Sigmoid colon (tissue), 7 donors: ENCODE measurements around the gene ARFIP1. TPM values are rescaled to one million over a fixed set of nuclear protein-coding genes. Genes with fewer than 3 reads are reported as not detected.

Experiments used
- DNase-seq: peaks from one replicate; pipeline ENCODE4 v3.0.0-alpha.2; 2019
- H3K27ac ChIP-seq, 4 donors: fragments of 200-600 bp; sonication (generic); one replicate each; pipeline ENCODE4 v1.5.1; 2016 to 2019; ENCODE audit warnings: mild to moderate bottlenecking in 1 of 4
- H3K27me3 ChIP-seq, 3 donors: fragments of 200-600 bp; sonication (generic); one replicate each; pipeline ENCODE4 v1.5.1; 2019; ENCODE audit warnings: mild to moderate bottlenecking in 1 of 3
- H3K36me3 ChIP-seq, 4 donors: fragments of 200-600 bp; sonication (generic); one replicate each; pipeline ENCODE4 v1.5.1; 2016 to 2019
- H3K4me1 ChIP-seq, 4 donors: fragments of 200-600 bp; sonication (generic); one replicate each; pipeline ENCODE4 v1.5.1; 2017 to 2019
- H3K4me3 ChIP-seq, 4 donors: fragments of 200-600 bp; sonication (generic); one replicate each; pipeline ENCODE4 v1.5.1; 2017 to 2019; ENCODE audit warnings: mild to moderate bottlenecking in 2 of 4, moderate library complexity in 1 of 4
- H3K9me3 ChIP-seq, 4 donors: fragments of 200-600 bp in 3 of 4; sonication (generic) in 3 of 4; one replicate each; pipeline versions ENCODE4 v1.5.1 to v1.6.1; 2013 to 2019
- CTCF ChIP-seq, 4 experiments: fragments of 450-650 bp in 3 of 4; fragments of 200-600 bp in 1 of 4; IDR thresholded peaks; one replicate each; pipeline ENCODE4 v1.5.1; 2016 to 2019; ENCODE audit warnings: antibody characterized with exemption in 4 of 4, mild to moderate bottlenecking in 3 of 4, moderate library complexity in 2 of 4
- EP300 ChIP-seq, 4 donors: sonication (generic); formaldehyde crosslinking; IDR thresholded peaks; one replicate each; pipeline ENCODE4 v1.6.1; 2017; ENCODE audit warnings: antibody characterized with exemption in 4 of 4
- POLR2A ChIP-seq, 2 donors: fragments of 450-650 bp; IDR thresholded peaks; one replicate each; pipeline ENCODE4 v1.6.1; 2016; ENCODE audit warnings: antibody characterized with exemption in 2 of 2, mild to moderate bottlenecking in 2 of 2, moderate library complexity in 2 of 2
- POLR2AphosphoS5 ChIP-seq, 4 donors: sonication (generic); formaldehyde crosslinking; IDR thresholded peaks; one replicate each; pipeline ENCODE4 v1.6.1; 2017; ENCODE audit warnings: antibody characterized with exemption in 4 of 4
- WGBS, 2 donors: extraction: QIAGEN DNeasy Blood & Tissue Kit; methylation state at CpG; one replicate each; pipeline ENCODE4 v1.1.7; 2013; 5-methylcytosine and 5-hydroxymethylcytosine counted together
- intact Hi-C: fragments of 100-400 bp; cut with DNase I; formaldehyde crosslinking; loops from one replicate; pipeline ENCODE4 v1.15.1; 2023
- polyA plus RNA-seq, 3 donors: library from polyadenylated mRNA; stranded (reverse); fragments of 200-250 nt; gene quantifications; one replicate each; pipeline ENCODE4 v1.2.3, GENCODE V29; 2013
- total RNA-seq, 4 donors: library from RNA; depleted of rRNA; stranded (reverse); fragments of >200 nt; gene quantifications; one replicate each; pipeline ENCODE4 v1.1.0, GENCODE V29; 2016
- donor health status: healthy with polysubstance abuse.
- donor health status: Bipolar disorder and iron deficiency.
- donor health status: healthy.

The ARFIP1 gene
- total and polyA plus RNA-seq, 7 donors, result 22.1 to 50.9 (median 33.2) TPM

- no peak overlapping the region for H3K4me3 ChIP-seq
- H3K9me3 ChIP-seq, result no peaks in the 10 kb centered on the region
- no peaks in the 10 kb centered on the region for H3K27me3 ChIP-seq
- intact Hi-C loops, result no loop called here
- TF ChIP-seq POLR2A (IDR thresholded peaks at IDR 0.05) (no peak), CTCF (IDR thresholded peaks at IDR 0.05) (no peak), EP300 (IDR thresholded peaks at IDR 0.05) (no peak), POLR2AphosphoS5 (IDR thresholded peaks at IDR 0.05) (no peak)
- no peak for DNase-seq
- peaks cover 0 to 40% (median 12%) of the 10 kb centered on the region in 4 donors for H3K4me1 ChIP-seq
- WGBS, 2 donors, result 93 to 98% methylated on average over 1 of the region's 1 CpG
- H3K36me3 ChIP-seq, result no peaks in the 10 kb centered on the region
- H3K27ac ChIP-seq, result no peak overlapping the region
These were observed 23.8 kb downstream of the ARFIP1 start for GRCh38 chr4:152803541-152803940.

- Histone ChIP-seq H3K27ac (no peak overlapping the region), H3K27me3 (no peaks in the 10 kb centered on the region), H3K4me3 (no peak overlapping the region), H3K4me1 (peaks cover 0 to 46% (median 12%) of the 10 kb centered on the region in 4 donors), H3K36me3 (no peaks in the 10 kb centered on the region), H3K9me3 (no peaks in the 10 kb centered on the region)
- no peak for DNase-seq
- WGBS, 2 donors, result 83 to 96% methylated on average over 2 of the region's 2 CpGs
- TF ChIP-seq EP300 (IDR thresholded peaks at IDR 0.05) (no peak), POLR2AphosphoS5 (IDR thresholded peaks at IDR 0.05) (no peak), POLR2A (IDR thresholded peaks at IDR 0.05) (no peak)
- intact Hi-C loops, result no loop called here
These were observed 25.4 kb downstream of the ARFIP1 start for GRCh38 chr4:152805071-152805650.

GRCh38 chr4:152805818-152806217, 26.1 kb downstream of the ARFIP1 start:
- Histone ChIP-seq H3K36me3 (no peaks in the 10 kb centered on the region), H3K4me3 (no peak overlapping the region), H3K27ac (no peak overlapping the region), H3K27me3 (no peaks in the 10 kb centered on the region), H3K4me1 (peaks cover 0 to 46% (median 12%) of the 10 kb centered on the region in 4 donors), H3K9me3 (no peaks in the 10 kb centered on the region)
- intact Hi-C loops, result no loop called here
- 58 to 69% methylated on average over 2 of the region's 2 CpGs for WGBS, 2 donors
- TF ChIP-seq EP300 (IDR thresholded peaks at IDR 0.05) (no peak), CTCF (IDR thresholded peaks at IDR 0.05) (no peak), POLR2A (IDR thresholded peaks at IDR 0.05) (no peak), POLR2AphosphoS5 (IDR thresholded peaks at IDR 0.05) (no peak)
- no peak for DNase-seq

- Histone ChIP-seq H3K36me3 (no peaks in the 10 kb centered on the region), H3K4me3 (no peak overlapping the region), H3K27ac (no peak overlapping the region), H3K4me1 (peaks cover 0 to 43% (median 12%) of the 10 kb centered on the region in 4 donors), H3K9me3 (no peaks in the 10 kb centered on the region), H3K27me3 (no peaks in the 10 kb centered on the region)
- 84 to 88% methylated on average over 3 of the region's 3 CpGs for WGBS, 2 donors
- TF ChIP-seq POLR2AphosphoS5 (IDR thresholded peaks at IDR 0.05) (no peak), CTCF (IDR thresholded peaks at IDR 0.05) (no peak), POLR2A (IDR thresholded peaks at IDR 0.05) (no peak)
- intact Hi-C loops, result no loop called here
- no peak for DNase-seq
These were observed 26.9 kb downstream of the ARFIP1 start for GRCh38 chr4:152806501-152807125.

- TF ChIP-seq POLR2A (IDR thresholded peaks at IDR 0.05) (no peak), EP300 (IDR thresholded peaks at IDR 0.05) (no peak), CTCF (IDR thresholded peaks at IDR 0.05) (no peak), POLR2AphosphoS5 (IDR thresholded peaks at IDR 0.05) (no peak)
- Histone ChIP-seq H3K4me3 (no peak overlapping the region), H3K4me1 (peaks cover 0 to 37% (median 12%) of the 10 kb centered on the region in 4 donors), H3K27me3 (no peaks in the 10 kb centered on the region), H3K36me3 (no peaks in the 10 kb centered on the region), H3K27ac (no peak overlapping the region), H3K9me3 (peaks cover 0 to 1% (median 0%) of the 10 kb centered on the region in 4 donors)
- DNase-seq, result no peak
- intact Hi-C loops, result no loop called here
- WGBS, 2 donors, result 65 to 85% methylated on average over 3 of the region's 3 CpGs
These were observed 27.6 kb downstream of the ARFIP1 start for GRCh38 chr4:152807294-152807829.
